NT2/D1 (cell line): ENCODE measurements around the gene UBASH3B.

ENCODE experiments used
- SUZ12 ChIP-seq: IDR thresholded peaks from 2 replicates; pipeline ENCODE4 v1.6.1; 2011; ENCODE audit not compliant: insufficient read length, insufficient read depth; ENCODE audit errors: extremely low read depth
- YY1 ChIP-seq: IDR thresholded peaks from 2 replicates; pipeline ENCODE4 v1.6.1; 2011; ENCODE audit not compliant: insufficient read length, insufficient read depth
- ZNF274 ChIP-seq: IDR thresholded peaks from 2 replicates; pipeline ENCODE4 v1.6.1; 2011; ENCODE audit warnings: mild to moderate bottlenecking, low read depth, low read length

DNA sequence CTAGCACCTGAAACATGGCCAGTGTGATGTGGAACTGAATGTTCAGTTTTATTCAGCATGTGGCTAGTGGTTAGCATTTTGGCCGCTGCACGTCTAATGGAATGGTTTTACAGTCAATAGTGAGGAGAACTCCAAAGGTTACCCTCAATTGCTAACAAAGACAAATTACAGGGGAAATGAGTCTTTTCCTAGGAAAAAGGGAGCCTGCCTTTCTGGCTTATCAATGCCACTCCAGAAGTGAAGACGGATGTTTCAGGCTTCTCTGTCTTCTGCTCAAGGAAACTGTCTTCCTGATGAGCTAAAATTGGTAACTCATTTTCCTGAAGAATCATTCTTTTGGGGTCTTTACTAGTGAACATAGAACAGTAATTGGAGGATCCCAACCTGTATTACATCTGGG lies 98.5 kb downstream of the UBASH3B start:
- TF ChIP-seq ZNF274 = no peak
- no peak for TF ChIP-seq SUZ12
- TF ChIP-seq YY1 = no peak
